Measurements from ENCODE around the gene NOXA1.

DNA sequence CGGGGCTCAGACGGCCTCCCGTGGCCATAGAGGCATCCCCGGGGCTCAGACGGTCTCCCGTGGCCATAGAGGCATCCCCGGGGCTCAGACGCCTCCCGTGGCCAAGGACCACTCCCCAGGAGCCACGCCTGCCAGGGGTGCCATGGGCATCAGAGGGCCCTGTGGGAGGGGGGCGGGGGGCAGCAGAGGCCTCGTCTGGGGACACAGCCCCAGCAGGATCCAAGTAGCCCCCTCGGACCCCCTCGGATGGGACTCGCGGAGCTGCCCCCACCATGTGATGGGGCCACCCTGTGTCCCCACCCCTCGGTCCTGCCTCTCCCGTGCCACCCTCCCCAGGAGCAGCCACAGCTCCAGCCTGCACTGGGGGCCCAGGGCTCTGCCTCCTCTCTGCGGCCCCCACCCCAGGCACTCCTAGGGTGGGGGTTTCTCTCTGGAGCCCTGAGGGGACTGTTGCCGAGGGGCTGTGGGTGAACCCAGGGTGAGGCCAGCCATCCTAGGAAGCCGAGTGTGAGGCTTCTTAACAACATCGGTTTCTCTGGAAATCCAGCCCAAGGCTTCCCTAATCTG is 15.5 kb downstream of the NOXA1 start:
- no peak for TF ChIP-seq EP300 (IDR thresholded peaks at IDR 0.05; ENCODE audit: low read depth)
- TF ChIP-seq, protein P1, sequence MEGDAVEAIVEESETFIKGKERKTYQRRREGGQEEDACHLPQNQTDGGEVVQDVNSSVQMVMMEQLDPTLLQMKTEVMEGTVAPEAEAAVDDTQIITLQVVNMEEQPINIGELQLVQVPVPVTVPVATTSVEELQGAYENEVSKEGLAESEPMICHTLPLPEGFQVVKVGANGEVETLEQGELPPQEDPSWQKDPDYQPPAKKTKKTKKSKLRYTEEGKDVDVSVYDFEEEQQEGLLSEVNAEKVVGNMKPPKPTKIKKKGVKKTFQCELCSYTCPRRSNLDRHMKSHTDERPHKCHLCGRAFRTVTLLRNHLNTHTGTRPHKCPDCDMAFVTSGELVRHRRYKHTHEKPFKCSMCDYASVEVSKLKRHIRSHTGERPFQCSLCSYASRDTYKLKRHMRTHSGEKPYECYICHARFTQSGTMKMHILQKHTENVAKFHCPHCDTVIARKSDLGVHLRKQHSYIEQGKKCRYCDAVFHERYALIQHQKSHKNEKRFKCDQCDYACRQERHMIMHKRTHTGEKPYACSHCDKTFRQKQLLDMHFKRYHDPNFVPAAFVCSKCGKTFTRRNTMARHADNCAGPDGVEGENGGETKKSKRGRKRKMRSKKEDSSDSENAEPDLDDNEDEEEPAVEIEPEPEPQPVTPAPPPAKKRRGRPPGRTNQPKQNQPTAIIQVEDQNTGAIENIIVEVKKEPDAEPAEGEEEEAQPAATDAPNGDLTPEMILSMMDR (IDR thresholded peaks at IDR 0.05), result no peak
- TF ChIP-seq POLR2AphosphoS5 (IDR thresholded peaks at IDR 0.05), result no peak
- no peak for TF ChIP-seq POLR2A (IDR thresholded peaks at IDR 0.05)

Data from transverse colon (tissue), 4 donors.